Glutamatergic neuron (in vitro differentiated cells): ENCODE results near the gene CAMK2B. TPM values are rescaled to one million over a fixed set of nuclear protein-coding genes. Genes with fewer than 3 reads are reported as not detected.

ENCODE experiments used
- DNase-seq: peaks from one replicate; pipeline ENCODE4 v3.0.0; 2022
- H3K27ac Mint-ChIP-seq: one replicate; pipeline ENCODE4 v1.8.0; 2020; ENCODE audit warnings: mild to moderate bottlenecking, mixed read lengths, inconsistent platforms; ENCODE audit not compliant: unreplicated experiment
- H3K27me3 Mint-ChIP-seq: one replicate; pipeline ENCODE4 v1.8.0; 2020; ENCODE audit warnings: mild to moderate bottlenecking, moderate library complexity, mixed read lengths, inconsistent platforms; ENCODE audit not compliant: unreplicated experiment
- H3K36me3 Mint-ChIP-seq: one replicate; pipeline ENCODE4 v1.8.0; 2020; ENCODE audit warnings: mild to moderate bottlenecking, mixed read lengths, inconsistent platforms; ENCODE audit not compliant: unreplicated experiment
- H3K4me1 Mint-ChIP-seq: one replicate; pipeline ENCODE4 v1.8.0; 2020; ENCODE audit warnings: mild to moderate bottlenecking, low read depth, mixed read lengths, inconsistent platforms; ENCODE audit not compliant: unreplicated experiment
- H3K4me3 Mint-ChIP-seq: one replicate; pipeline ENCODE4 v1.8.0; 2020; ENCODE audit warnings: mild to moderate bottlenecking, mixed read lengths, inconsistent platforms; ENCODE audit not compliant: unreplicated experiment
- H3K9me3 Mint-ChIP-seq: one replicate; pipeline ENCODE4 v1.8.0; 2020; ENCODE audit warnings: mild to moderate bottlenecking, moderate library complexity, mixed read lengths, inconsistent platforms; ENCODE audit not compliant: unreplicated experiment
- total RNA-seq: library from RNA; stranded (reverse); fragmentation: NEBNext Ultra II Directional; extraction: Animal tissue kit (Norgen Biotek cat#: 25700); gene quantifications from one replicate; pipeline ENCODE4 v1.2.1, GENCODE V29; 2021; ENCODE audit not compliant: unreplicated experiment
- TF ChIP-seq, protein P1 (sequence below): fragments of 200-600 bp; sonication (generic); IDR thresholded peaks from one replicate; pipeline ENCODE4 v1.5.0; 2021; ENCODE audit not compliant: partially characterized antibody, unreplicated experiment

The CAMK2B gene
- total RNA-seq, 1 donor from 2014 or later = 55.1 TPM

DNA sequence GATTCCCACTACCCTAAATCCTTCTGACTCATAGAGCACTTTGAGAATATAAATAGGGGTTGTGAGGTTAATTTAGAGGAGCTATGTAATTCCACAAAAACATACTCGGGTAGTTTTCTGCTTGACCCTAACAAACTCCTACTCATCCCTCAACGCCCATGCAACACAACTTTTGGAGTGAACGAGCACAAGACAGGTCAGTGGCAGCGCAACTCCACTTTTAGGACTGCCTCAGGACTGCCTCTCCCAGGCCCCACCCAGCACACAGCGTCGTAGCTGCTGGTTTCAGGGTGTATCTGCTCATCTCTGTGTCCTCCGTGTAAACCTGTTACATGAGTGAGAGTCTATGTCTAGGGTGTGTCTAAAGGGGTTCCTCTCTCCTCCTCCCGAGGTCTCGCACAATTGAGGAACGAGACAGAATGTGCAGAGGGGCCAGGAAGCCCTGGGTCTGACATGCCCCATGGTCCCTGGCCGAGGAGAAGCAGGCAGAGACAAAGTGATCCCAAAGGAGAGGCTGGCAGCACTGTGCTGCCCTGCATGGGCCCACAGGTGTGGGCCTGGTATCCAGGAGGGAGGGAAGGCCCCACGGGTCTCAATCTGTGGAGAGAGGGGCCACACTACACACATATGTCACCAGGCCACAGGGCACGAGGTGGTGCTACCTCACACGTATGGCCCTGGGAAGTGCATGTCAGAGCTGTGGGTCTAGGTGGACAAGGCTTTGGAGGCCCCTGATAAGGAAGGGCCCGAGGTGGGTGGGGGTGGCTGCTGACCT, 45.5 kb downstream of the CAMK2B start:
- peaks cover 18% of the 10 kb centered on the region for H3K4me1 Mint-ChIP-seq
- peaks cover 2% of the 10 kb centered on the region for H3K27me3 Mint-ChIP-seq
- no peak overlapping the region for H3K4me3 Mint-ChIP-seq
- DNase-seq = peak; percentile 8
- TF ChIP-seq, protein P1, sequence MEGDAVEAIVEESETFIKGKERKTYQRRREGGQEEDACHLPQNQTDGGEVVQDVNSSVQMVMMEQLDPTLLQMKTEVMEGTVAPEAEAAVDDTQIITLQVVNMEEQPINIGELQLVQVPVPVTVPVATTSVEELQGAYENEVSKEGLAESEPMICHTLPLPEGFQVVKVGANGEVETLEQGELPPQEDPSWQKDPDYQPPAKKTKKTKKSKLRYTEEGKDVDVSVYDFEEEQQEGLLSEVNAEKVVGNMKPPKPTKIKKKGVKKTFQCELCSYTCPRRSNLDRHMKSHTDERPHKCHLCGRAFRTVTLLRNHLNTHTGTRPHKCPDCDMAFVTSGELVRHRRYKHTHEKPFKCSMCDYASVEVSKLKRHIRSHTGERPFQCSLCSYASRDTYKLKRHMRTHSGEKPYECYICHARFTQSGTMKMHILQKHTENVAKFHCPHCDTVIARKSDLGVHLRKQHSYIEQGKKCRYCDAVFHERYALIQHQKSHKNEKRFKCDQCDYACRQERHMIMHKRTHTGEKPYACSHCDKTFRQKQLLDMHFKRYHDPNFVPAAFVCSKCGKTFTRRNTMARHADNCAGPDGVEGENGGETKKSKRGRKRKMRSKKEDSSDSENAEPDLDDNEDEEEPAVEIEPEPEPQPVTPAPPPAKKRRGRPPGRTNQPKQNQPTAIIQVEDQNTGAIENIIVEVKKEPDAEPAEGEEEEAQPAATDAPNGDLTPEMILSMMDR = no peak
- peak overlapping the region; percentile 52 for H3K27ac Mint-ChIP-seq
- no peaks in the 10 kb centered on the region for H3K36me3 Mint-ChIP-seq
- H3K9me3 Mint-ChIP-seq = peaks cover 9% of the 10 kb centered on the region

DNA sequence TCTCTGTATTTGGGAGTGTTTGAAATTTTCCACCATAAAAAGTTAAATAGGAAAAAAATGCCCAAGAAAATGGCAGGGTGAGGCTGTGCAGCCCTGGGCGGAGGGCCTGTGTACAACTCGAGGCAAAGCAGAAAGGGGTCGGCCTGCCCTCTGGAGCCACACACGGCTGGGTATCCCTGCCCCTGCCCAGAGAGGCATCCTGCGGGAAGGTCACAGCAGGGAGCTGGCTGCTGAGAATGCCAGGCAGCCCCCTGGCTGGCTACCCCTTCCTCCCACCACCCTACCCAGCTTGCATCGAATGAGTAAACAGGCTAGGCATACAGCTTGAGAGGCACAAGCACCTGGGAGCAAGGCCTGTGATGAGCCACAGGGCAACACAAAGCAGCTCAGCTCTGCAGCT, 46.1 kb downstream of the CAMK2B start:
- TF ChIP-seq, protein P1 = no peak
- peak; percentile 5 for DNase-seq
- H3K36me3 Mint-ChIP-seq = no peaks in the 10 kb centered on the region
- H3K27ac Mint-ChIP-seq = no peak overlapping the region
- H3K9me3 Mint-ChIP-seq = peaks cover 12% of the 10 kb centered on the region
- peaks cover 4% of the 10 kb centered on the region for H3K27me3 Mint-ChIP-seq
- peaks cover 20% of the 10 kb centered on the region for H3K4me1 Mint-ChIP-seq
- H3K4me3 Mint-ChIP-seq = no peak overlapping the region

DNA sequence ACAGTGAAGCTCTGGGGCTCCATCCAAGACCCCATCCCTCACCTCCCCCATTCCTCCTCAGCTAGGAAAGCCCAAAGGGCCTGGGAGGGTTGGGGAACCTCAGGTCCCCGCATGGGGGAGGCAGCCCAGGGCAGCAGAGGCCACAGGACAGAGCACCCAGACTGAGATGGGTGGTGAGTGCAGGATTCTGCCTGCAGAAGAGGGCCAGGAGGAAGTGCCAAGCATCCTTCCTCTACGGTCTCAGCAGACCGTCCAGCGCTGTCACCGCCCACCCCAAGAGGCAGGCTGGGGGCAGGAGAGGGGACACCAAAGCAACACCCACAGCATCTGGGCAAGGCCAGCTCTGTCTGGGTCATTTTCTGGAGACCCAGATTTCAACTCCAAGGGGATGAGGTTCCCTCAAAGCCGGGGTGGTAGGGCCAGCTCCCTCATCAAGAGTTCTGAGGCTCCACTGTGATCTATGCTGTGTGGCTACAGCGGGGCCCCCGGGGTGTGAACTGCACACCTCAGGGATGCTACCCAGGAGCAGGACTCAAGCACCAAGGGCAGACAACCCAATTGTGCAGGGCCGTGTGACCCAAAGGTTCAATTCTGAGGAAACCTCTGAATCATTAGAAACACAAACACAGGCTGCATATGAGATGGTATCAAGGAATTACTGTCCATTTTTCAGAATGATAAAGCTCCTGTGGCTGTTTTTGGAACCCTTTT, 46.8 kb downstream of the CAMK2B start:
- DNase-seq = peak; percentile 12
- Mint-ChIP-seq H3K4me1 (peaks cover 25% of the 10 kb centered on the region), H3K27me3 (peaks cover 6% of the 10 kb centered on the region), H3K27ac (no peak overlapping the region), H3K4me3 (no peak overlapping the region), H3K9me3 (peaks cover 12% of the 10 kb centered on the region), H3K36me3 (no peaks in the 10 kb centered on the region)
- TF ChIP-seq, protein P1 = no peak

DNA sequence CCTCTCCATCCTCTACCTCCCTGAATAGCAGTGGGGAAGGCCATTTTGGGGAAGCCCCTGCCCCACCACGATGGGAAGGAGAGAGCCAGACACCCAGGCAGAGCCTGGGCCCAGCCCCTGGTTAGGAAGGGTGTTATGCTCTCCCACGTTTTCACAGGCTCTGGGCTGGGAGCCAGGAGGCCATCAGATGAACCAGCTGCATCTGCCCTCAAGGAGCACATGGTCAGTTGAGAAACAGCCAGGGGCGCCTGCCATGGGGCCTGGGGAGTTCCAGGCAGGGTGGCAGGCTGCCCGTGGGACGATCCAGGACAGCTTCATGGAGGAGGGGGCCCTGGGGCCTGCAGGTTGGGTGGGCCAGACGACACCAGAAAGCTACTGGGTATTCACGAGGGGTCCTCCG, 47.5 kb downstream of the CAMK2B start:
- peaks cover 11% of the 10 kb centered on the region for H3K9me3 Mint-ChIP-seq
- H3K27me3 Mint-ChIP-seq = peaks cover 6% of the 10 kb centered on the region
- peaks cover 25% of the 10 kb centered on the region for H3K4me1 Mint-ChIP-seq
- H3K4me3 Mint-ChIP-seq = no peak overlapping the region
- DNase-seq = peak; percentile 14
- H3K27ac Mint-ChIP-seq = no peak overlapping the region
- H3K36me3 Mint-ChIP-seq = no peaks in the 10 kb centered on the region
- TF ChIP-seq, protein P1 = no peak

DNA sequence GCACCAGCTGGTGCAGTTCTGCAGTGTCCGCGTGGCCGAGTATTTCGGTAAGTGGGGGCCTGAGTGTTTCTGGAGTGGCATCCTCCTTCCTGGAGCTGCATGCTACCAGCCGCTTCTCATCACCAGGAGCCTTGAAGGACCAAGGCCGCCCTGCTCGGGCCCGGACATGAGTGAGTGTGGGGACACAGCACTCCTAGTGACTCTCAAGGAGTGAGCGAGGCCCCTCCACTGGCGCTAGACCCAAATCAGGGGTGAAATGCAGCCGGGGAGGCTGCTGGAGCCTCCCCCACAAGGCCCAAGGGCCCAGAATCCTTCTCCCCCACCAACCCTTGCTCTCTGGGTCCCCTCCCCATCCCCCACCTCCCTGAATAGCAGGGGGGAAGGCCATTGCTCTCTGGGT, 48.0 kb downstream of the CAMK2B start:
- TF ChIP-seq, protein P1 = no peak
- Mint-ChIP-seq H3K36me3 (no peaks in the 10 kb centered on the region), H3K27ac (no peak overlapping the region), H3K27me3 (peaks cover 6% of the 10 kb centered on the region), H3K4me3 (no peak overlapping the region), H3K4me1 (peaks cover 23% of the 10 kb centered on the region), H3K9me3 (peaks cover 11% of the 10 kb centered on the region)
- DNase-seq = peak; percentile 11
